MM.1S (cell line): ENCODE results near the gene CHI3L1.

ENCODE experiments used
- DNase-seq: peaks from one replicate; pipeline ENCODE4 v3.0.0-alpha.2; 2015
- H2AFZ ChIP-seq: fragments of 300-600 bp; sonication (generic); 2 replicates; pipeline ENCODE4 v1.6.0; 2016; ENCODE audit warnings: antibody characterized with exemption, low read length
- H3F3A ChIP-seq: fragments of 300-600 bp; sonication (generic); 2 replicates; pipeline ENCODE4 v1.6.1; 2016; ENCODE audit warnings: mild to moderate bottlenecking, antibody characterized with exemption, low read length, moderate library complexity, mixed read lengths; ENCODE audit not compliant: insufficient read depth
- H3K27ac ChIP-seq: fragments of 300-600 bp; sonication (generic); 2 replicates; pipeline ENCODE4 v1.5.1; 2016; ENCODE audit warnings: mild to moderate bottlenecking, low read length
- H3K27me3 ChIP-seq: fragments of 300-600 bp; sonication (generic); replicated peaks from 2 replicates; pipeline ENCODE4 v1.6.0; 2016; ENCODE audit warnings: low read length; ENCODE audit not compliant: insufficient read depth
- H3K36me3 ChIP-seq: fragments of 300-600 bp; sonication (generic); replicated peaks from 2 replicates; pipeline ENCODE4 v1.6.1; 2016; ENCODE audit warnings: mild to moderate bottlenecking, low read length, mixed read lengths; ENCODE audit not compliant: insufficient read depth
- H3K4me1 ChIP-seq: fragments of 300-600 bp; sonication (generic); 2 replicates; pipeline ENCODE4 v1.6.1; 2016; ENCODE audit warnings: low read length, mixed read lengths
- H3K4me2 ChIP-seq: fragments of 300-600 bp; sonication (generic); 2 replicates; pipeline ENCODE4 v1.6.0; 2016; ENCODE audit warnings: low read depth, low read length
- H3K4me3 ChIP-seq: fragments of 300-600 bp; sonication (generic); 2 replicates; pipeline ENCODE4 v1.5.1; 2016; ENCODE audit warnings: low read length, mixed read lengths
- H3K79me2 ChIP-seq: fragments of 300-600 bp; sonication (generic); 2 replicates; pipeline ENCODE4 v1.6.1; 2016; ENCODE audit warnings: mixed run types, low read length, mixed read lengths
- H3K9ac ChIP-seq: fragments of 300-600 bp; sonication (generic); 2 replicates; pipeline ENCODE4 v1.6.1; 2016; ENCODE audit warnings: low read length, mixed read lengths
- H3K9me2 ChIP-seq: fragments of 300-600 bp; sonication (generic); replicated peaks from 2 replicates; pipeline ENCODE4 v1.6.1; 2016; ENCODE audit warnings: mild to moderate bottlenecking, low read length, mixed read lengths; ENCODE audit not compliant: insufficient read depth
- H3K9me3 ChIP-seq: fragments of 300-600 bp; sonication (generic); replicated peaks from 2 replicates; pipeline ENCODE4 v1.6.1; 2016; ENCODE audit warnings: mild to moderate bottlenecking, low read length, mixed read lengths; ENCODE audit not compliant: insufficient read depth
- H4K20me1 ChIP-seq: fragments of 300-600 bp; sonication (generic); 2 replicates; pipeline ENCODE4 v1.6.1; 2016; ENCODE audit warnings: mild to moderate bottlenecking, low read length, moderate library complexity, mixed read lengths; ENCODE audit not compliant: insufficient read depth
- CTCF ChIP-seq: fragments of 300-600 bp; sonication (generic); IDR thresholded peaks from 2 replicates; pipeline ENCODE4 v1.5.1; 2016; ENCODE audit warnings: antibody characterized with exemption, low read length, mixed read lengths
- EZH2 ChIP-seq: fragments of 300-600 bp; sonication (generic); optimal IDR thresholded peaks from 2 replicates; pipeline ENCODE3; 2017; ENCODE audit warnings: low read depth, mild to moderate bottlenecking, antibody characterized with exemption, low read length, mixed read lengths
- EZH2phosphoT487 ChIP-seq: fragments of 300-600 bp; sonication (generic); IDR thresholded peaks from 2 replicates; pipeline ENCODE4 v1.6.1; 2018; ENCODE audit warnings: antibody characterized with exemption, low read length

Gene CHI3L1

DNA sequence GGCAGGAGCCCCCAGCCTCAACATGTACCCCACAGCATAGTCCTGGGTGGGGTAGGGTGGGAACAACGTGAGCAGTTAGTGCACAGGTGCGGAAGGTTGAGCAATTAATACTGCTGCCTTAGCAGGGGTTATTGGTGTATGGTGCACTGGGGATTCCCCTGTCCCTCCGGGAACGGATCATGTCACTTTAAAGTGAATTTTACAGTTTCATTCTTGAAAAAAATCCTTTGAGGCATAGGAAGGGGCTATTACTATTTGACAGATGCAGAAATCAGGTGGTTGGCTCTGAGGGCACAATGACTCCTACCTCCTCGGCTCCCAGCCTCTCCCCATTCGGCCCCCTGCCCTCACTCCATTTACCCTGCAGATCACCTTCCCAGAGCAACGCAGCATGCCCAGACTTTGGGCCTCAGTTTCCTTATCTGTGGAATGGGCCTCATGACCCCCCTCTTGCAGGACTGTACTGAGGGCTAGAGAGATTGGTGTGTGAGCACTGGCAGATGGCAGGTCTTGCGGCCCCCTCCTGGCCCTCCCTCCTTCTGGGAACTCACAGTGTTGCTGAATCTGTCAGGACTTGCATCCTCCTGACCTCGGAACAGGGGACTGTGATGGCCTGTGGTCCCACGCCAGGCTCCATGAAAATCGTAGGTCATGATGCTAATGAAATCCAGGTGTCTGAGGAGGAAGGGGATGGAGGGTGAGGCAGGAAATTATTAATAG is 5.7 kb downstream of the CHI3L1 start:
- Histone ChIP-seq H3K9me2 (no peaks in the 10 kb centered on the region), H3K79me2 (no peaks in the 10 kb centered on the region), H3K27me3 (no peaks in the 10 kb centered on the region), H3K27ac (no peak overlapping the region), H2AFZ (no peak overlapping the region), H3K9me3 (no peaks in the 10 kb centered on the region), H3F3A (no peaks in the 10 kb centered on the region), H3K4me2 (peak overlapping the region; percentile 14), H4K20me1 (no peaks in the 10 kb centered on the region), H3K4me1 (peaks cover 4% of the 10 kb centered on the region; the same call in 1 of the 2 replicates), H3K4me3 (no peak overlapping the region), H3K36me3 (no peaks in the 10 kb centered on the region), H3K9ac (no peak overlapping the region)
- TF ChIP-seq CTCF = no peak
- TF ChIP-seq EZH2 = no peak
- no peak for TF ChIP-seq EZH2phosphoT487
- DNase-seq = peak; percentile 68

GRCh38 chr1:203179667-203180005 is 6.9 kb downstream of the CHI3L1 start:
- Histone ChIP-seq H3K4me3 (no peak overlapping the region), H3K27me3 (no peaks in the 10 kb centered on the region), H3K9me3 (no peaks in the 10 kb centered on the region), H3K9ac (no peak overlapping the region), H3K36me3 (no peaks in the 10 kb centered on the region), H3K4me1 (peaks cover 4% of the 10 kb centered on the region; the same call in 1 of the 2 replicates), H2AFZ (no peak overlapping the region), H3K9me2 (no peaks in the 10 kb centered on the region), H3K79me2 (no peaks in the 10 kb centered on the region), H3F3A (no peaks in the 10 kb centered on the region), H3K27ac (no peak overlapping the region), H3K4me2 (no peak overlapping the region), H4K20me1 (no peaks in the 10 kb centered on the region)
- no peak for DNase-seq
- no peak for TF ChIP-seq EZH2phosphoT487
- TF ChIP-seq EZH2 = no peak
- no peak for TF ChIP-seq CTCF

DNA sequence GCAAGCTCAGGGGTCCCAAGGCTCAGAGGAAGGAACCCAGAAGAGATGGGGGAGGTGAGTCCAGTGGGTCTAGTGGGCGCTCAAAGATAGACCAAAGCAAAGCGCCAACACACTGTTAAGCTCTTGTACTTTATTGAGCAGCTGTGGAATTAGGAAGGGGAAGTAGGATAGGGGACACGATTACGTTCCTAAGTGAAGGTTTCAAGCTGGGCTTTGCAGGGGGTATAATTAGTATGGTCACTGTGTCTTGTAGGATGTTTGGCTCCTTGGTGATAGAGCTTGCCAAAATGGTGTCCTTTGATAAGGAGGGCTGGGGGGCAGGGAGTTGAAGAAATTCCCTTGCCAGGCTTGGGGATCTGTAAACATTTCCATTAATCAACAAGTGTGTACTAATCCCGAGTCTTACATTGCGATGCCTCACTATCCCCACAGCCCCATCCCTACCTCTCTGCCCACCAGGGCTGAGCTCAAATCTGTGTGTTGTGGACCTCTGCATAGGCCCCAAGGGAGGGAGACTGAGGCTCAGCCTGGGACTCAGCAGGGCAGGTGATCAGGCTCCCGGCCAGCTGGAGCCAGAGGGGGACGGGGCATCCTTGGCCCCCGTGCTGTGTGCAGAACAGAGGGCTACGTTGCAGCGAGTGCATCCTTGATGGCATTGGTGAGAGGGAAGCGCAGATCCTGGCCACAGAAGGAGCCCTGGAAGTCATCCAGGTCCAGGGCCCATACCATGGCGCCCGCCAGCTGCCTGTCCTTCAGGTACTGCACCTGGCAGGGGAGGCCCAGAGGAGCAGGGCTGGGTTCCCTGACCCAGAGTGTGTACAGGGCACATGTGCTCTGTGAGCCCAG is 7.5 kb downstream of the CHI3L1 start:
- Histone ChIP-seq H3K27ac (no peak overlapping the region), H3K4me2 (no peak overlapping the region), H3K79me2 (no peaks in the 10 kb centered on the region), H3K36me3 (no peaks in the 10 kb centered on the region), H3K9ac (no peak overlapping the region), H4K20me1 (no peaks in the 10 kb centered on the region), H3K27me3 (no peaks in the 10 kb centered on the region), H3K4me1 (peaks cover 4% of the 10 kb centered on the region; the same call in 1 of the 2 replicates), H3K9me2 (no peaks in the 10 kb centered on the region), H3F3A (no peaks in the 10 kb centered on the region), H2AFZ (no peak overlapping the region), H3K9me3 (no peaks in the 10 kb centered on the region), H3K4me3 (no peak overlapping the region)
- DNase-seq = no peak
- TF ChIP-seq EZH2phosphoT487 (no peak), CTCF (no peak), EZH2 (no peak)
